LNCaP clone FGC (cell line): ENCODE data around the gene ZNF536.
"Not testable (repeated sequence)": the region's sequence is repeated elsewhere in the genome, so short reads cannot be mapped to it uniquely, and the experiment has no call there.

Experiments used
- DNase-seq: peaks from one replicate; pipeline ENCODE4 v3.0.0-alpha.2; 2011; ENCODE audit warnings: low read depth
- H3K4me3 ChIP-seq: 2 replicates; pipeline ENCODE4 v1.5.1; 2011; ENCODE audit warnings: mild to moderate bottlenecking, low read depth, low read length, control low read depth
- CTCF ChIP-seq: IDR thresholded peaks from 2 replicates; pipeline ENCODE4 v1.5.1; 2012; ENCODE audit warnings: mild to moderate bottlenecking; ENCODE audit not compliant: control insufficient read depth, insufficient read depth; ENCODE audit errors: extremely low read depth

ZNF536 gene

GRCh38 chr19:30406220-30407067 is 34.3 kb downstream of the ZNF536 start:
- peak; percentile 89 for TF ChIP-seq CTCF
- no peak overlapping the region for H3K4me3 ChIP-seq
- peak; percentile 1 for DNase-seq

GRCh38 chr19:30407068-30407709 is 35.0 kb downstream of the ZNF536 start:
- H3K4me3 ChIP-seq = no peak overlapping the region
- TF ChIP-seq CTCF = no peak
- DNase-seq = no peak

GRCh38 chr19:30408734-30409301 is 36.6 kb downstream of the ZNF536 start:
- no peak for TF ChIP-seq CTCF
- DNase-seq = no peak

DNA sequence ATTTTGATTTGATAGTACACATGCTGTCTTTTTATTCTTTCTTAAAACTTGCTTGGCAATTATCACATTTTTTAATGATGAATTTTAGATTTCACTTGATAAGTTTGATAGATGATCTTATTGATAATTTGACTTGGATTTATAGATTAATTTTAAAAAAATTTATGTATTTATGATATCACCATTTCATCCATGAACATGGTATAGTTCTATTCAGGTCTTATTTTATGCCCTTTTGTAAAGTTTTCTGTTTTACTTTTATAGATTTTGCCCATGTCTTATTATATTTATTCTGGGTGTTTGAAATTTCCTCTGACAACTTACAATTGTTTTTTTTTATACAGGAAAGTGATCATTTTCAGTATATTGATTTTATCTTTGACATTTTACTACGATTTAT is 39.5 kb downstream of the ZNF536 start:
- DNase-seq = no peak
- H3K4me3 ChIP-seq = no peak overlapping the region
- no peak for TF ChIP-seq CTCF

More at GRCh38 chr19:30408734-30409301, 36.6 kb downstream of the ZNF536 start:
- no peak overlapping the region for H3K4me3 ChIP-seq

GRCh38 chr19:30416375-30416774 is 44.2 kb downstream of the ZNF536 start:
- no peak overlapping the region for H3K4me3 ChIP-seq
- no peak for DNase-seq
- no peak for TF ChIP-seq CTCF

GRCh38 chr19:30417166-30417565 is 45.0 kb downstream of the ZNF536 start:
- DNase-seq, H3K4me3 ChIP-seq: not testable (repeated sequence)

GRCh38 chr19:30419568-30420180 is 47.5 kb downstream of the ZNF536 start:
- TF ChIP-seq CTCF = no peak
- DNase-seq = no peak
- H3K4me3 ChIP-seq = no peak overlapping the region
